ENCODE measurements around the gene TRIM26.
A peak's percentile ranks its signal among the peaks of the same experiment; 100 is the strongest.

TRIM26 gene

GRCh38 chr6:30206799-30207618, 6.2 kb downstream of the TRIM26 start:
- no peak for DNase-seq

- no peak for DNase-seq
These were observed 7.1 kb downstream of the TRIM26 start for GRCh38 chr6:30206152-30206551.

- no peak for DNase-seq
These were observed 9.1 kb downstream of the TRIM26 start for GRCh38 chr6:30204116-30204515.

GRCh38 chr6:30202366-30202765, 10.8 kb downstream of the TRIM26 start:
- DNase-seq = no peak

- DNase-seq = peak; percentile 39
These were observed 12.5 kb downstream of the TRIM26 start for GRCh38 chr6:30200551-30201281.

GRCh38 chr6:30198166-30199084, 14.8 kb downstream of the TRIM26 start:
- no peak for DNase-seq

GRCh38 chr6:30196376-30196775, 16.8 kb downstream of the TRIM26 start:
- no peak for DNase-seq

GRCh38 chr6:30195951-30196350, 17.3 kb downstream of the TRIM26 start:
- no peak for DNase-seq

- DNase-seq = no peak
These were observed 18.2 kb downstream of the TRIM26 start for GRCh38 chr6:30194797-30195690.

- no peak for DNase-seq
These were observed 21.1 kb downstream of the TRIM26 start for GRCh38 chr6:30192076-30192475.

- no peak for DNase-seq
These were observed 24.7 kb downstream of the TRIM26 start for GRCh38 chr6:30188541-30188940.

- DNase-seq = no peak
These were observed 27.2 kb downstream of the TRIM26 start for GRCh38 chr6:30185846-30186484.

- no peak for DNase-seq
These were observed 28.7 kb downstream of the TRIM26 start for GRCh38 chr6:30184417-30185031.

- DNase-seq = no peak
These were observed 33.1 kb downstream of the TRIM26 start for GRCh38 chr6:30180145-30180544.

- DNase-seq = no peak
These were observed 34.4 kb downstream of the TRIM26 start for GRCh38 chr6:30178837-30179236.

GRCh38 chr6:30175765-30176164, 37.4 kb downstream of the TRIM26 start:
- no peak for DNase-seq

GRCh38 chr6:30172681-30173080, 40.5 kb downstream of the TRIM26 start:
- DNase-seq = no peak

GRCh38 chr6:30171677-30172471, 41.3 kb downstream of the TRIM26 start:
- no peak for DNase-seq

GRCh38 chr6:30169658-30170614, 43.3 kb downstream of the TRIM26 start:
- DNase-seq = no peak
